K562 (cell line): Measurements from ENCODE around the gene PPIE. TPM values are rescaled to one million over a fixed set of nuclear protein-coding genes. Genes with fewer than 3 reads are reported as not detected.
A peak's percentile ranks its signal among the peaks of the same experiment; 100 is the strongest.

Experiments
- AFF1 ChIP-seq, 2 experiments: fragments of 450-650 bp; IDR thresholded peaks; 2 replicates each; pipeline ENCODE4 v1.6.1; 2018; ENCODE audit warnings: mild to moderate bottlenecking in 2 of 2, low read depth in 1 of 2; ENCODE audit not compliant: partially characterized antibody in 2 of 2
- BCOR ChIP-seq: fragments of 450-650 bp; IDR thresholded peaks from 2 replicates; pipeline ENCODE4 v1.6.1; 2016
- CBFA2T2 ChIP-seq: fragments of 450-650 bp; conservative IDR thresholded peaks from 2 replicates; pipeline ENCODE4 v1.6.1; 2017; ENCODE audit warnings: mild to moderate bottlenecking
- DLX4 ChIP-seq: fragments of 250-450 bp; sonication (Bioruptor Pico); IDR thresholded peaks from 2 replicates; pipeline ENCODE4 v1.6.1; 2021; ENCODE audit warnings: mild to moderate bottlenecking
- E2F3 ChIP-seq: fragments of 250-450 bp; sonication (Bioruptor Pico); IDR thresholded peaks from 2 replicates; pipeline ENCODE4 v1.4.0; 2020; ENCODE audit warnings: mild to moderate bottlenecking
- ETV5 ChIP-seq: sonication (generic); formaldehyde crosslinking; IDR thresholded peaks from 2 replicates; pipeline ENCODE4 v1.4.0; 2020; ENCODE audit warnings: low read depth, mild to moderate bottlenecking, missing genetic modification reagents
- ILK ChIP-seq: fragments of 450-650 bp; IDR thresholded peaks from 2 replicates; pipeline ENCODE4 v1.6.1; 2016; ENCODE audit warnings: missing genetic modification characterization, low read depth, mild to moderate bottlenecking, missing compliant biosample characterization, moderate library complexity, borderline replicate concordance
- MAX ChIP-seq: sonication (generic); formaldehyde crosslinking; IDR thresholded peaks from 2 replicates; pipeline ENCODE4 v1.9.0; 2022; ENCODE audit warnings: mild to moderate bottlenecking, missing genetic modification reagents
- MLX ChIP-seq, 2 experiments: fragments of 450-650 bp in 1 of 2; sonication (generic) in 1 of 2; formaldehyde crosslinking; conservative IDR thresholded peaks; 2 replicates each; pipeline versions ENCODE4 v1.4.0 to v1.8.1; 2020 to 2022; ENCODE audit warnings: mild to moderate bottlenecking in 1 of 2, missing genetic modification reagents in 1 of 2
- MXD1 ChIP-seq: fragments of 250-450 bp; sonication (Bioruptor Pico); IDR thresholded peaks from 2 replicates; pipeline ENCODE4 v1.8.0; 2021; ENCODE audit warnings: borderline replicate concordance, mild to moderate bottlenecking, moderate library complexity; ENCODE audit not compliant: poor library complexity, severe bottlenecking
- NFRKB ChIP-seq: fragments of 450-650 bp; IDR thresholded peaks from 2 replicates; pipeline ENCODE4 v1.6.1; 2016; ENCODE audit warnings: low read depth
- NFXL1 ChIP-seq: fragments of 450-650 bp; formaldehyde crosslinking; IDR thresholded peaks from 2 replicates; pipeline ENCODE4 v1.4.0; 2021; ENCODE audit warnings: mild to moderate bottlenecking
- PRMT5 ChIP-seq: sonication (generic); formaldehyde crosslinking; IDR thresholded peaks from 2 replicates; pipeline ENCODE4 v1.5.0; 2020; ENCODE audit warnings: missing genetic modification reagents
- RBM14 ChIP-seq: fragments of 200-400 bp; formaldehyde crosslinking; IDR thresholded peaks from 2 replicates; pipeline ENCODE4 v1.6.1; 2018; ENCODE audit warnings: low read depth, mild to moderate bottlenecking, low read length, moderate library complexity, borderline replicate concordance; ENCODE audit not compliant: insufficient read depth
- SMARCA5 ChIP-seq: fragments of 450-650 bp; IDR thresholded peaks from 2 replicates; pipeline ENCODE4 v1.6.1; 2016
- SPI1 ChIP-seq: IDR thresholded peaks from 2 replicates; pipeline ENCODE4 v1.6.1; 2011; ENCODE audit warnings: low read depth, low read length, control low read depth, borderline replicate concordance
- STAT5A ChIP-seq: IDR thresholded peaks from 2 replicates; pipeline ENCODE4 v1.6.1; 2012; ENCODE audit warnings: low read length, inconsistent platforms, borderline replicate concordance
- STAT5B ChIP-seq: fragments of 250-450 bp; sonication (Bioruptor Pico); IDR thresholded peaks from 2 replicates; pipeline ENCODE4 v1.8.0; 2021; ENCODE audit warnings: mild to moderate bottlenecking, inconsistent platforms
- TBP ChIP-seq: optimal IDR thresholded peaks from 2 replicates; pipeline ENCODE3; 2011; ENCODE audit warnings: low read depth, low read length, improper control_type of control experiment
- TCF3 ChIP-seq: sonication (generic); formaldehyde crosslinking; IDR thresholded peaks from 2 replicates; pipeline ENCODE4 v1.4.0; 2020; ENCODE audit warnings: mild to moderate bottlenecking, missing genetic modification reagents
- ZFP30 ChIP-seq: fragments of 250-450 bp; sonication (Bioruptor Pico); IDR thresholded peaks from 2 replicates; pipeline ENCODE4 v1.8.0; 2022; ENCODE audit warnings: moderate library complexity, mild to moderate bottlenecking, inconsistent platforms, borderline replicate concordance
- ZNF3 ChIP-seq: fragments of 250-450 bp; sonication (Bioruptor Pico); IDR thresholded peaks from 2 replicates; pipeline ENCODE4 v1.5.0; 2021; ENCODE audit warnings: mild to moderate bottlenecking, moderate library complexity
- ZNF324 ChIP-seq: fragments of 250-450 bp; sonication (Bioruptor Pico); IDR thresholded peaks from 2 replicates; pipeline ENCODE4 v1.4.0; 2020; ENCODE audit warnings: mild to moderate bottlenecking
- ZNF507 ChIP-seq: conservative IDR thresholded peaks from 2 replicates; pipeline ENCODE4 v1.6.1; 2017; ENCODE audit warnings: missing genetic modification characterization, missing compliant biosample characterization
- ZNF586 ChIP-seq: fragments of 450-650 bp; formaldehyde crosslinking; conservative IDR thresholded peaks from 2 replicates; pipeline ENCODE4 v1.4.0; 2020; ENCODE audit warnings: mild to moderate bottlenecking, moderate library complexity
- ZNF79 ChIP-seq: fragments of 250-450 bp; sonication (Bioruptor Pico); IDR thresholded peaks from 2 replicates; pipeline ENCODE4 v1.4.0; 2020; ENCODE audit warnings: low read depth, mild to moderate bottlenecking, moderate library complexity
- polyA plus RNA-seq, 8 experiments: library from polyadenylated mRNA; depleted of rRNA in 4 of 8; stranded (reverse) in 5 of 8; unstranded in 3 of 8; fragments of >200 nt; fragmentation: Nextera tagmentation in 2 of 8; fragmentation: Illumina TruSeq in 1 of 8; extraction: Ambion mirVana in 2 of 8; extraction: Trizol in 1 of 8; gene quantifications; 2 replicates each; pipeline versions ENCODE4 v1.2.1 to v1.2.3, GENCODE V29; 2011 to 2014; ENCODE audit warnings: inconsistent platforms in 1 of 8, missing spikeins in 1 of 8
- total RNA-seq, 7 experiments: library from RNA; depleted of rRNA in 6 of 7; stranded (reverse); fragments of >200 nt in 6 of 7; fragmentation: Illumina TruSeq in 2 of 7; extraction: Trizol in 2 of 7; gene quantifications; 2 replicates each; pipeline versions ENCODE4 v1.2.1 to v1.2.3, GENCODE V29; 2011 to 2021; ENCODE audit warnings: low replicate concordance in 1 of 7

The PPIE gene
- total and polyA plus RNA-seq, 9 of the 15 experiments (the other 6 are each of a cell fraction or from before 2014, with no cell fraction given), result 75.4 to 444 (median 131) TPM

GRCh38 chr1:39757501-39757900, 18.8 kb downstream of the PPIE start (continued):
- TF ChIP-seq SPI1 (peak; percentile 33; the same call in 1 of the 2 replicates), PRMT5 (no peak), SMARCA5 (no peak), MXD1 (CRISPR knock-in tag) (no peak), ZNF586 (CRISPR knock-in tag) (no peak), CBFA2T2 (peak; percentile 49), AFF1 (IDR thresholded peaks at IDR 0.05; ENCODE audit: low read depth in 1 of 2, partially characterized antibody in 2 of 2) (no peak), MLX (CRISPR knock-in tag; conservative IDR thresholded peaks at IDR 0.05) (no peak), DLX4 (CRISPR knock-in tag) (no peak), ETV5 (CRISPR knock-in tag) (no peak), ZFP30 (CRISPR knock-in tag) (no peak), MAX (CRISPR knock-in tag) (0 out of 2 replicates have a peak, but pooled peaks have one; percentile 26), ILK (no peak), NFXL1 (CRISPR knock-in tag) (no peak), ZNF507 (tag) (no peak), NFRKB (no peak), ZNF324 (no peak), RBM14 (no peak), ZNF3 (CRISPR knock-in tag) (no peak), BCOR (no peak), STAT5A (no peak), ZNF79 (CRISPR knock-in tag) (no peak), E2F3 (CRISPR knock-in tag) (no peak), TCF3 (CRISPR knock-in tag) (peak; percentile 79), STAT5B (CRISPR knock-in tag) (no peak), TBP (no peak)
